ENCODE data around the gene UBXN10. TPM values are rescaled to one million over a fixed set of nuclear protein-coding genes. Genes with fewer than 3 reads are reported as not detected.

Gene UBXN10
- total RNA-seq (2021; fragmentation: NEBNext Ultra II Directional; extraction: Animal tissue kit (Norgen Biotek cat#: 25700)) (0.43 and 0.44 TPM in 2 replicates), polyA plus RNA-seq (2011; rRNA removed) (0.50 and 0.68 TPM in 2 replicates), polyA minus RNA-seq (2011; rRNA and poly(A)+ RNA removed) (1.3 and 1.5 TPM in 2 replicates)
- 0.67 TPM for polyA plus RNA-seq (2011; cell fraction: cytosol; rRNA removed)
- 0.48 TPM for polyA plus RNA-seq (2011; cell fraction: nucleus; rRNA removed)
- 0.48 to 0.86 TPM (median 0.74 TPM) in 4 replicates for polyA plus RNA-seq (2012, experiment 1 of 2)
- polyA plus RNA-seq (2012, experiment 2 of 2): 0.20 TPM
- polyA plus RNA-seq (2013, experiment 1 of 2): 0.36 TPM
- 0.40 TPM for polyA plus RNA-seq (2013, experiment 2 of 2)
- polyA minus RNA-seq (2011; cell fraction: cytosol; rRNA and poly(A)+ RNA removed): 0.22 TPM
- 1.2 TPM for polyA minus RNA-seq (2011; cell fraction: nucleus; rRNA and poly(A)+ RNA removed)
- long read RNA-seq, experiment 1: 0 reads
- long read RNA-seq, experiment 2, full-length matches to known transcripts: 1 of 1 reads
- long read RNA-seq, experiment 2, partial matches to known transcripts: 0 of 1 reads
- long read RNA-seq, experiment 2, other reads (novel, unspliced or antisense): 0 of 1 reads

DNA sequence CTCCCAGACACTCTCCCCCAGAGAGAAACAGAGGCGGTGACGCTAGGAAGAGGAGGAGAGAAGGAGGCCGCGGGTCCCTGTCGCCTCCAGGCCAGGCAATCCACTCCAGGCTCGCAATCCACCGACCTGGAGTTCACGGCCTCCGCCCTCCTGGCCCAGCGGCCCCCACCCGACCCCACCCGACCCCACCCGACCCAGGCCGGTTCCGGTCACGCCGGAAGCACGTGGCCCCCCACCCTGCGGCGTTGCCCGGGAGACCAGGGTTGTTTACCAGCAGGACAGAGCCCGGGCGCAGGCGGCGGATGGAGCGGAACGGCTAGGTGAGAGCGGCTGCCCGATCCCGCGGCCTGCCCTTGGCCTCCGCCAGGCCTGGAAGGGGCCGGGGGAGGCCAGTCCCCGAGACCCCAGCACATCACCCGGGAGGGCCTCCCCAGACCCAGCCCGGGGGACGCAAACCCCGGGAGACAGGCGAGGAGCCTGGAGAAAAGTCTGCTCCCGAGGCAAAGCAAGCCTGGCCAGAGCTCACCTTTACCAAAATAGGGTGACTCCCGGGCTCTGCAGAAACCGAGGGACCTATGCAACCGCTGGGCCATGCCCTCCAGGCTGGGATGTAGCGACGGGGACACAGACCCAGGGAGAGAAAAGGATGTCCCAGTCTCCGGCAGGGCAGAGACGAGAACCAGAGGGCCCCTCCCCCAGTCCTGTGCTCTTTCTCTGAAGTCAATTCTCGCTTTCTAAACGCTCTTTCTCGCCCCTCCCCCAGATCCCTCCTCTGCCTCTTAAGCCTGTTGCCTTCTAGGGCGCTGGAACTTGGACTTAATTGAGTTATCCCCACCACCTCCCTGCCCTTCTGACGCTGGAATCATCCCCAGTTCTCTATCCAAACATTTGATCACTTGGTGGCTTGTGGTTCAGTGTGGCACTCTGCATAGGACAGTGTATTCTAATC is at the start of gene UBXN10, which contains the start of gene PLA2G2C:
Gene UBXN10 (plus strand): TSS at position 263 of the 949 bp plus-strand sequence. CDS start 4,466 bp downstream, outside the sequence.
Gene PLA2G2C (minus strand): TSS at position 685 of the 949 bp plus-strand sequence. CDS start 9,155 bp downstream, outside the sequence.
- Histone ChIP-seq H3K18ac (ENCODE audit: extremely low read depth, low read length) (peak within 1 kb of the TSS; percentile 75; the same call in 1 of the 2 replicates), H3K23me2 (ENCODE audit: low read depth, low read length) (peaks cover 4% of the 10 kb centered on the region; the same call in 1 of the 2 replicates), H3K56ac (replicated peaks; ENCODE audit: insufficient read length, low read depth, low read length) (no peak within 1 kb of the TSS), H2BK12ac (ENCODE audit: low read depth, low read length) (0 out of 2 replicates have a peak within 1 kb of the TSS, but pooled peaks have one; percentile 17), H2BK120ac (replicated peaks; ENCODE audit: low read depth, low read length) (no peak within 1 kb of the TSS), H3K4me1 (replicated peaks in 1 of 4; ENCODE audit: control insufficient read depth in 3 of 4, insufficient read depth in 4 of 4, low read length in 3 of 4) (peaks cover 6 to 10% (median 9%) of the 10 kb centered on the region in 4 experiments; a peak in 4 of 7 replicates), H3K79me2 (ENCODE audit: control insufficient read depth in 1 of 2, insufficient read depth in 2 of 2, low read length in 2 of 2) (no peaks in the 10 kb centered on the region), H3K4me2 (ENCODE audit: insufficient read depth in 1 of 2, low read depth in 2 of 2, low read length in 2 of 2) (peak within 1 kb of the TSS; percentile 83 to 93), H3K9me3 (ENCODE audit: insufficient read depth in 2 of 2, low read depth in 1 of 2, low read length in 1 of 2) (no peaks in the 10 kb centered on the region), H3K79me1 (ENCODE audit: low read depth, low read length) (no peaks in the 10 kb centered on the region), H2AFZ (ENCODE audit: low read length) (peak within 1 kb of the TSS; percentile 28), H4K8ac (ENCODE audit: extremely low read depth, insufficient read depth, low read length) (peak within 1 kb of the TSS; percentile 82; the same call in 1 of the 2 replicates), H2BK5ac (ENCODE audit: low read depth, low read length) (no peak within 1 kb of the TSS), H4K91ac (replicated peaks; ENCODE audit: insufficient read length, low read length) (no peak within 1 kb of the TSS), H3K14ac (ENCODE audit: insufficient read length) (no peak within 1 kb of the TSS), H2BK15ac (ENCODE audit: low read length) (peak within 1 kb of the TSS; percentile 48; the same call in 1 of the 2 replicates), H3K4me3 (ENCODE audit: extremely low read depth in 1 of 4, insufficient read depth in 2 of 4, low read depth in 3 of 4, low read length in 4 of 4) (peak within 1 kb of the TSS; percentile 46 to 82 (median 67)), H4K20me1 (replicated peaks in 1 of 2; ENCODE audit: control insufficient read depth in 1 of 2, insufficient read depth in 2 of 2, low read length in 2 of 2) (no peaks in the 10 kb centered on the region), H3K9ac (replicated peaks in 1 of 4; ENCODE audit: extremely low read depth in 1 of 4, low read depth in 3 of 4, low read length in 3 of 4) (peak within 1 kb of the TSS in 3 of 4 experiments; percentile 54 to 72 (median 57); a peak in 4 of 7 replicates), H3K27me3 (replicated peaks in 1 of 4; ENCODE audit: control insufficient read depth in 3 of 4, extremely low read depth in 1 of 4, insufficient read depth in 3 of 4, low read length in 3 of 4) (peaks cover 0 to 13% (median 10%) of the 10 kb centered on the region in 4 experiments; a peak in 5 of 7 replicates), H2AK5ac (ENCODE audit: low read depth, low read length) (no peak within 1 kb of the TSS), H3K27ac (ENCODE audit: low read depth, low read length) (no peak within 1 kb of the TSS), H3K36me3 (ENCODE audit: control insufficient read depth in 2 of 4, insufficient read depth in 4 of 4, low read length in 3 of 4) (no peaks in the 10 kb centered on the region), H2BK20ac (ENCODE audit: low read length) (no peak within 1 kb of the TSS), H3K23ac (ENCODE audit: insufficient read length) (no peak within 1 kb of the TSS), H4K5ac (ENCODE audit: insufficient read length, low read depth, low read length) (no peak within 1 kb of the TSS), H3K4ac (replicated peaks; ENCODE audit: insufficient read length, low read depth, low read length) (peak within 1 kb of the TSS; percentile 54)
- ChIA-PET CTCF (ENCODE audit: partially characterized antibody) (interaction anchor here (0.6 to 1.8 kb wide), 2 partner anchors 27 to 71 kb away, joined by 3 to 6 read pairs; no protein-coding TSS in a partner anchor), POLR2A (ENCODE audit: partially characterized antibody) (interaction anchor here (1.5 kb wide), 1 partner anchor 31 kb away, joined by 3 read pairs; no protein-coding TSS in a partner anchor)
- no peak for FAIRE-seq
- 5% methylated on average over 24 of the region's 52 CpGs; no CpG with 5 or more reads in 1 of the 2 experiments for WGBS, 2 experiments (ENCODE audit: extremely low coverage in 1 of 2, insufficient coverage in 1 of 2, insufficient read length in 1 of 2, insufficient replicate concordance in 2 of 2, low coverage in 1 of 2, low lambda C conversion rate in 2 of 2, missing lambda C conversion rate in 1 of 2)
- DNase-seq (ENCODE audit: low read depth in 1 of 2, low spot score in 2 of 2): peak in 1 of 2 experiments; percentile 85
- no peak for TF ChIP-seq SIRT6 (IDR thresholded peaks at IDR 0.05; ENCODE audit: low read length)
- peak; percentile 60; the same call in 1 of the 2 replicates for TF ChIP-seq PHF8 (conservative IDR thresholded peaks at IDR 0.05; ENCODE audit: low read depth, low read length)
- no peak for TF ChIP-seq GABPA (IDR thresholded peaks at IDR 0.05; ENCODE audit: borderline replicate concordance, insufficient read depth, low read length)
- TF ChIP-seq, protein P1, sequence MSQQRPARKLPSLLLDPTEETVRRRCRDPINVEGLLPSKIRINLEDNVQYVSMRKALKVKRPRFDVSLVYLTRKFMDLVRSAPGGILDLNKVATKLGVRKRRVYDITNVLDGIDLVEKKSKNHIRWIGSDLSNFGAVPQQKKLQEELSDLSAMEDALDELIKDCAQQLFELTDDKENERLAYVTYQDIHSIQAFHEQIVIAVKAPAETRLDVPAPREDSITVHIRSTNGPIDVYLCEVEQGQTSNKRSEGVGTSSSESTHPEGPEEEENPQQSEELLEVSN (IDR thresholded peaks at IDR 0.05): peak; percentile 20; the same call in 1 of the 2 replicates
- TF ChIP-seq, protein P2, sequence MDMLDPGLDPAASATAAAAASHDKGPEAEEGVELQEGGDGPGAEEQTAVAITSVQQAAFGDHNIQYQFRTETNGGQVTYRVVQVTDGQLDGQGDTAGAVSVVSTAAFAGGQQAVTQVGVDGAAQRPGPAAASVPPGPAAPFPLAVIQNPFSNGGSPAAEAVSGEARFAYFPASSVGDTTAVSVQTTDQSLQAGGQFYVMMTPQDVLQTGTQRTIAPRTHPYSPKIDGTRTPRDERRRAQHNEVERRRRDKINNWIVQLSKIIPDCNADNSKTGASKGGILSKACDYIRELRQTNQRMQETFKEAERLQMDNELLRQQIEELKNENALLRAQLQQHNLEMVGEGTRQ (IDR thresholded peaks at IDR 0.05; ENCODE audit: low read length): peak; percentile 34; the same call in 1 of the 2 replicates
